Astrocyte of the cerebellum (primary cell): Measurements from ENCODE around the gene MAP1LC3C.
"Not testable (repeated sequence)": the region's sequence is repeated elsewhere in the genome, so short reads cannot be mapped to it uniquely, and the experiment has no call there.

Source experiments
- DNase-seq: peaks from one replicate; pipeline ENCODE4 v3.0.0-alpha.2; 2011; ENCODE audit warnings: low read depth
- H3K4me3 ChIP-seq: 2 replicates; pipeline ENCODE4 v1.5.1; 2011; ENCODE audit warnings: mild to moderate bottlenecking, low read depth, low read length, moderate library complexity
- CTCF ChIP-seq: IDR thresholded peaks from 2 replicates; pipeline ENCODE4 v1.5.1; 2012; ENCODE audit warnings: low read length, low read depth, moderate library complexity, mild to moderate bottlenecking; ENCODE audit errors: missing control alignments
- in situ Hi-C: cut with HindIII; loops from 2 replicates; pipeline ENCODE4 v1.10.0; 2017; ENCODE audit warnings: low sequenced_read_pairs

MAP1LC3C gene

GRCh38 chr1:241997401-241997998 lies 1.4 kb downstream of the MAP1LC3C start:
- no peak for DNase-seq
- TF ChIP-seq CTCF = no peak
- in situ Hi-C loops = no loop called here
- H3K4me3 ChIP-seq = no peak overlapping the region

- no peak for TF ChIP-seq CTCF
- no peak for DNase-seq
- H3K4me3 ChIP-seq = no peak overlapping the region
- in situ Hi-C loops = no loop called here
Measured at GRCh38 chr1:241994171-241994570, 4.7 kb downstream of the MAP1LC3C start.

- in situ Hi-C loops = no loop called here
- no peak overlapping the region for H3K4me3 ChIP-seq
- TF ChIP-seq CTCF = no peak
- no peak for DNase-seq
Measured at GRCh38 chr1:241992734-241993133, 6.2 kb downstream of the MAP1LC3C start.

- in situ Hi-C loops = no loop called here
- no peak overlapping the region for H3K4me3 ChIP-seq
- peak; percentile 73 for DNase-seq
- no peak for TF ChIP-seq CTCF
Measured at GRCh38 chr1:241990040-241990439, 8.9 kb downstream of the MAP1LC3C start.

GRCh38 chr1:241988389-241988930 lies 10.4 kb downstream of the MAP1LC3C start:
- H3K4me3 ChIP-seq, DNase-seq, in situ Hi-C loops: not testable (repeated sequence)

- TF ChIP-seq CTCF = peak; percentile 67
- H3K4me3 ChIP-seq = no peak overlapping the region
- in situ Hi-C loops = no loop called here
- peak; percentile 24 for DNase-seq
Measured at GRCh38 chr1:241985787-241986186, 13.1 kb downstream of the MAP1LC3C start.

GRCh38 chr1:241979926-241980325 lies 19.0 kb downstream of the MAP1LC3C start:
- in situ Hi-C loops = no loop called here
- no peak for DNase-seq
- no peak for TF ChIP-seq CTCF
- no peak overlapping the region for H3K4me3 ChIP-seq
